GM12873 (cell line): ENCODE results near the gene ZNF287.

ENCODE experiments used
- TF ChIP-seq, protein P1 (sequence below): IDR thresholded peaks from 2 replicates; pipeline ENCODE4 v1.5.1; 2012; ENCODE audit warnings: low read depth, mild to moderate bottlenecking, moderate library complexity, low read length, control low read depth; ENCODE audit not compliant: insufficient read depth; ENCODE audit errors: missing control alignments

ZNF287 gene

DNA sequence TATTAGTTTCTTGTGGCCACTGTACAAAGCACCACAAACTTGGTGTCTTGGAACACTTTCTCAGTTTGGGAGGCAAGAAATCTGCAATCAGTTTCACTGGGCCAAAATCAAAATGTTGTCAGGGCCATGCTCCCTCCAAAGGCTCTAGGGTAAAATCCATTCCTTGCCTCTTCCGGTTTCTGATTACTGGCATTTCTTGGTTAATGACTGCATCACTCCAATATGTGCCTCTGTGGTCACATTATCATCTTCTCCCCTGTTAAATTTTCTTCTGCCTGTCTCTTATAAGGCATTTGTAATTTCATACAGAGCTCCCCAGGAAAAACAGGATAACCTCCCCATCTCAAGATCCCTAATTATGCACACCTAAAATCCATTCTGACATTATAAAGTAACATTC, 34.8 kb downstream of the ZNF287 start:
- TF ChIP-seq, protein P1, sequence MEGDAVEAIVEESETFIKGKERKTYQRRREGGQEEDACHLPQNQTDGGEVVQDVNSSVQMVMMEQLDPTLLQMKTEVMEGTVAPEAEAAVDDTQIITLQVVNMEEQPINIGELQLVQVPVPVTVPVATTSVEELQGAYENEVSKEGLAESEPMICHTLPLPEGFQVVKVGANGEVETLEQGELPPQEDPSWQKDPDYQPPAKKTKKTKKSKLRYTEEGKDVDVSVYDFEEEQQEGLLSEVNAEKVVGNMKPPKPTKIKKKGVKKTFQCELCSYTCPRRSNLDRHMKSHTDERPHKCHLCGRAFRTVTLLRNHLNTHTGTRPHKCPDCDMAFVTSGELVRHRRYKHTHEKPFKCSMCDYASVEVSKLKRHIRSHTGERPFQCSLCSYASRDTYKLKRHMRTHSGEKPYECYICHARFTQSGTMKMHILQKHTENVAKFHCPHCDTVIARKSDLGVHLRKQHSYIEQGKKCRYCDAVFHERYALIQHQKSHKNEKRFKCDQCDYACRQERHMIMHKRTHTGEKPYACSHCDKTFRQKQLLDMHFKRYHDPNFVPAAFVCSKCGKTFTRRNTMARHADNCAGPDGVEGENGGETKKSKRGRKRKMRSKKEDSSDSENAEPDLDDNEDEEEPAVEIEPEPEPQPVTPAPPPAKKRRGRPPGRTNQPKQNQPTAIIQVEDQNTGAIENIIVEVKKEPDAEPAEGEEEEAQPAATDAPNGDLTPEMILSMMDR = no peak

DNA sequence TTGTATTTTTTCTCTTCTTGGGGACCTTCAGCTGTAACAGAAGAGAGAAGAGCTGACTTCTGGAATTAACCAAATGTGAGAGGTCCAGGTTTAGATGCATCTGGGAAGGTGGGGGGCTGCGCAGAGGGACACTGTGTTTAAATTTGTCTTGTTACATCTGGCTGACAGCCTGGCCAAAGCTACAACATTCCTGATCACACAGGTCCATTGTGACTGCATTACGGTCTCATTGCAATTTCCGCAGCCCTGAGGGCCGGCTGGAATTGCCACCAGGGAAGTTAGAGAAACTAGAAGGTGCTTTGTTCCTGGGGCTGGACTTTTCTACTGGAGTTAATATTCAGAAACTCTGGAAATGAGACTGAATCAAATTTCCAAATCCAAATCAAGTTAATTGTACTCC, 39.1 kb downstream of the ZNF287 start:
- TF ChIP-seq, protein P1 = no peak

DNA sequence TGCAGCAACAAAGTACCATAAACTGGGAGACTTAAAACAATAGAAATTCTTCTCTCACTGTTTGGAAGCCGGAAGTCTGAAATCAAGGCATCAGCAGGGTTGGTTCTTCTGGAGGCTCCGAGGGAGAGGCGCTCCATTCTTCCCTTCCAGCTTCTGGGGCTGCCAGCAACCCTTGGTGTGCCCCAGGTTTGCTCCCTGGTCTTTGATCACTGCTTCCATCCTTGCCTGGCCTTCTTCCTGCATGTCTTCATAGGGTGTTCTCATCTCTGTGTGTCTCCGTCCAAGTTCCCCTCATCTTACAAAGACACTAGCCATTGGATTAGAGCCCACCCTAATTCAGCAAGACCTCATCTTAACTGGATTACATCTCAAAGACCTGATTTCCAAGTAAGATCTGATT, 41.7 kb downstream of the ZNF287 start:
- TF ChIP-seq, protein P1 = no peak

DNA sequence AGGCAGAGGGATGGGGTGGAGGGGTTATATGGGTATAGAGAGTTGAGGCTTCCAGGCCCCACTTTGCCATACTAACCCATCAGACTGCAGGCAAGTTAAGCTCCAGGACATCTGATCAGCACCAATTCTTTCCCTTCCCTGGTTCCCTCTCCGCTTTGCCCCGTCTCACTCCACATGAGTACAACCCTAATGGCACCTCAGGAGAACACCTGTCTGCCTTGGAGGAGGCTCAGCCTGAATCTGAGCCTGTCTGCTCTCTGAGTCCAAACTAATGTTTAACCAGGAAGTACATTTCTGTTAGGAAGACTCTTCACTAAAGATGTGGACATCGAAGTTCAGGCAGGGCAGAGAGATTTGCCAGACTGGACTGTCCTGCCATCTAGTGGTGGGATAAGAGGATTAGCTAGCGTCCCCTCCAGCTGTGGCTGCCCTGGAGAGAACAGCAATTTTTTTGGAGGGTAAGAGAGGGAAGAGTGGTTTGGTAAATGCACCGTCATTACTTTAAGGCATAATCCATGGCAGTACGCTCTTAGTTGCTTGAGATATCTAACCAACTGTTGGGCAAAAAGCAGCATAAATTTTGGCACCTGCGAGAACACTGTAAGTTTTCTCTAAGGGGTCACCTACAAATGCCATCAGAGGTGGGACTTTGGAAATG, 47.8 kb downstream of the ZNF287 start:
- TF ChIP-seq, protein P1 = peak; percentile 88

DNA sequence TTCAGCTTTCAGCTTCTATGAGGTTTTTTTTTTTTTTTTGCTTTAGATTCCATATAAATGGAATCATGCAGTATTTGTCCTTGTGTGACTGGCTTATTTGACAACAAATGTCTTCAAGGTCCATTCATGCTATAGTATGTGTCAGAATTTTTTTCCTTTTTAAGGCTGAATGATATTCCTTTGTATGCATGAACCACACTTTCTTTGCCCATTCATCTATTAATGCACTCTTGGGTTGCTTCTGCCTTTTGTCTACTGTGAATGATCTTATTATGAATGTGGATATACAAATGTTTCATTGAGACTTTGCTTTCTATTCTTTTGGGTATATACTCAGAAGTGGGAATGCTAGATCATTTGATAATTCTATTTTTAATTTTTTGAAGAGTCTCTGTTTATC, 50.0 kb downstream of the ZNF287 start:
- TF ChIP-seq, protein P1 = no peak

DNA sequence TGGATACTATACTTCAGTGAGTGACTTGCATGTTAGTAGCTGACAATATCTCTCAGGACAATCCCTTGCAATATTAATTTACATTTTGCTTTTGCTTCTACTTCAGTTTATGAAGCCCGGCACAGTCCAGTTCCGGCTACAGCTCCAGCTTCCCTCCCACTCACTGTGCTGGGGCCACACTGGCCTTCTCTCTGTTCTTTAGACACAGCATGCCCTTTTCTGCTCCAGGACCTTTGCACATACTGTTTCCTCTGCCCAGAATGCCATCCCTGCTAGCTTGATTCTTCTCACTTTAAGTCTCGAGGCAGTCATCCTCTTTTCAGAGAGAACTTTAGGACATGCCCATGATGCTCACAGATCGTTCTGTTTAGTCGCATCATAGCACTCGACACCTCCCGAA, 51.5 kb downstream of the ZNF287 start:
- TF ChIP-seq, protein P1 = no peak

DNA sequence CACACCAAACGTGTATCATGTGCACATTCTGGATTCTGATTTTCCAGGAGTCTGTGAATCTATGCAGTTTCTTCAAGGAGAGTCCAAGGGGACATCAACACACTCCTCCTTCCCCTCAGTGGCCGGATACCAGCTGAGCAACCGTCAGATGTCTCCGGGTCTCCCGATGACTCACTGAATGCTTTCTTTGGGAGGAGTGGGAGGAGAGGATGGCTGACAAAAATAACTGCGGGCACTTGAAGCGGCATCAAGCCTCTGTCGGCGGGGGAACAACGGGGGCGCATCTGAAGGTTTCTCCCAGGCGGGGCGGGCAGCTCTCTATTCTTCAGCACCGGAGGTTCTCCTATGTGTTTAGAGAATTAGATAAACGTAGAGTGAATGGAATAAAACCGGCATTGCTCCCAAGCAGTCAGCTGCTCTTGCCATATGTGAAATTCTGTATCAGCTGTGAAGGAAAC, 52.4 kb downstream of the ZNF287 start:
- TF ChIP-seq, protein P1 = no peak
